MM.1S (cell line): ENCODE measurements around the gene AKAP4.

Experiments
- DNase-seq: peaks from one replicate; pipeline ENCODE4 v3.0.0-alpha.2; 2015
- H2AFZ ChIP-seq: fragments of 300-600 bp; sonication (generic); 2 replicates; pipeline ENCODE4 v1.6.0; 2016; ENCODE audit warnings: antibody characterized with exemption, low read length
- H3F3A ChIP-seq: fragments of 300-600 bp; sonication (generic); 2 replicates; pipeline ENCODE4 v1.6.1; 2016; ENCODE audit warnings: mild to moderate bottlenecking, antibody characterized with exemption, low read length, moderate library complexity, mixed read lengths; ENCODE audit not compliant: insufficient read depth
- H3K27ac ChIP-seq: fragments of 300-600 bp; sonication (generic); 2 replicates; pipeline ENCODE4 v1.5.1; 2016; ENCODE audit warnings: mild to moderate bottlenecking, low read length
- H3K27me3 ChIP-seq: fragments of 300-600 bp; sonication (generic); replicated peaks from 2 replicates; pipeline ENCODE4 v1.6.0; 2016; ENCODE audit warnings: low read length; ENCODE audit not compliant: insufficient read depth
- H3K36me3 ChIP-seq: fragments of 300-600 bp; sonication (generic); replicated peaks from 2 replicates; pipeline ENCODE4 v1.6.1; 2016; ENCODE audit warnings: mild to moderate bottlenecking, low read length, mixed read lengths; ENCODE audit not compliant: insufficient read depth
- H3K4me1 ChIP-seq: fragments of 300-600 bp; sonication (generic); 2 replicates; pipeline ENCODE4 v1.6.1; 2016; ENCODE audit warnings: low read length, mixed read lengths
- H3K4me2 ChIP-seq: fragments of 300-600 bp; sonication (generic); 2 replicates; pipeline ENCODE4 v1.6.0; 2016; ENCODE audit warnings: low read depth, low read length
- H3K4me3 ChIP-seq: fragments of 300-600 bp; sonication (generic); 2 replicates; pipeline ENCODE4 v1.5.1; 2016; ENCODE audit warnings: low read length, mixed read lengths
- H3K79me2 ChIP-seq: fragments of 300-600 bp; sonication (generic); 2 replicates; pipeline ENCODE4 v1.6.1; 2016; ENCODE audit warnings: mixed run types, low read length, mixed read lengths
- H3K9ac ChIP-seq: fragments of 300-600 bp; sonication (generic); 2 replicates; pipeline ENCODE4 v1.6.1; 2016; ENCODE audit warnings: low read length, mixed read lengths
- H3K9me2 ChIP-seq: fragments of 300-600 bp; sonication (generic); replicated peaks from 2 replicates; pipeline ENCODE4 v1.6.1; 2016; ENCODE audit warnings: mild to moderate bottlenecking, low read length, mixed read lengths; ENCODE audit not compliant: insufficient read depth
- H3K9me3 ChIP-seq: fragments of 300-600 bp; sonication (generic); replicated peaks from 2 replicates; pipeline ENCODE4 v1.6.1; 2016; ENCODE audit warnings: mild to moderate bottlenecking, low read length, mixed read lengths; ENCODE audit not compliant: insufficient read depth
- H4K20me1 ChIP-seq: fragments of 300-600 bp; sonication (generic); 2 replicates; pipeline ENCODE4 v1.6.1; 2016; ENCODE audit warnings: mild to moderate bottlenecking, low read length, moderate library complexity, mixed read lengths; ENCODE audit not compliant: insufficient read depth
- EZH2 ChIP-seq: fragments of 300-600 bp; sonication (generic); optimal IDR thresholded peaks from 2 replicates; pipeline ENCODE3; 2017; ENCODE audit warnings: low read depth, mild to moderate bottlenecking, antibody characterized with exemption, low read length, mixed read lengths
- EZH2phosphoT487 ChIP-seq: fragments of 300-600 bp; sonication (generic); IDR thresholded peaks from 2 replicates; pipeline ENCODE4 v1.6.1; 2018; ENCODE audit warnings: antibody characterized with exemption, low read length
- TF ChIP-seq, protein P1 (sequence below): fragments of 300-600 bp; sonication (generic); IDR thresholded peaks from 2 replicates; pipeline ENCODE4 v1.5.1; 2016; ENCODE audit warnings: antibody characterized with exemption, low read length, mixed read lengths

AKAP4 gene

DNA sequence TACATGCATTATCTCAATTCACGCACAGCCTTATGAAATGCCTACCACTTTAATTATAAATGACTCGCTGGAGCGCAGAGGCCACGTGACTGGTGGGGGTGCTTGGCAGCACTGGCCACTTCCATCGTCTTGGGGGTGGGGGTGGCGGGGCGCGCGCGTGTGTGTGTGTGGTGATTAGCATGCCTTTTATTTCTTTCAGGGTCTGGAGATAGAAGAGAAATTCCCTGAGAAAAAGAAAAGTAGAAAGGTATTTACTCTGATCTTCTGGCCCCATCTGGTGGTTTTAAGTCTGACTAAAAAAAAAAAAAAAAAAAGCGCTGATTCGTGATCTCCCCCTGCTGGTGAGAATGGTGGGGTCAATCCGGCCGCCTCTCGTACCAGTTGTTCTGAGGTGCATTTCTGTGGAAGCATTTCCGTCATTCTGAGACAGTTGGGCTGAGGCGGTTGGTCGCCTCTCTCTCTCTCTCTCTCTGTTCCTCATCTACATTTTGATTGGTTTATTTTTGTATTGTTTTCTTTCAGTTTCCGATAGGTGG lies 3.6 kb upstream of the AKAP4 start, which contains the start of gene CCNB3:
TSS of gene CCNB3 (plus strand) at position 402 of the 536 bp plus-strand sequence. CDS start 80,399 bp downstream, outside the sequence.
- H3K27me3 ChIP-seq, result no peaks in the 10 kb centered on the region
- peak within 1 kb of the TSS; percentile 71 for H3K4me2 ChIP-seq
- H3K79me2 ChIP-seq, result no peaks in the 10 kb centered on the region
- DNase-seq, result peak; percentile 77
- peak within 1 kb of the TSS; percentile 44; the same call in 1 of the 2 replicates for H3K4me3 ChIP-seq
- no peaks in the 10 kb centered on the region for H3K9me2 ChIP-seq
- H3K4me1 ChIP-seq, result peaks cover 4% of the 10 kb centered on the region; the same call in 1 of the 2 replicates
- no peak for TF ChIP-seq EZH2
- TF ChIP-seq, protein P1, sequence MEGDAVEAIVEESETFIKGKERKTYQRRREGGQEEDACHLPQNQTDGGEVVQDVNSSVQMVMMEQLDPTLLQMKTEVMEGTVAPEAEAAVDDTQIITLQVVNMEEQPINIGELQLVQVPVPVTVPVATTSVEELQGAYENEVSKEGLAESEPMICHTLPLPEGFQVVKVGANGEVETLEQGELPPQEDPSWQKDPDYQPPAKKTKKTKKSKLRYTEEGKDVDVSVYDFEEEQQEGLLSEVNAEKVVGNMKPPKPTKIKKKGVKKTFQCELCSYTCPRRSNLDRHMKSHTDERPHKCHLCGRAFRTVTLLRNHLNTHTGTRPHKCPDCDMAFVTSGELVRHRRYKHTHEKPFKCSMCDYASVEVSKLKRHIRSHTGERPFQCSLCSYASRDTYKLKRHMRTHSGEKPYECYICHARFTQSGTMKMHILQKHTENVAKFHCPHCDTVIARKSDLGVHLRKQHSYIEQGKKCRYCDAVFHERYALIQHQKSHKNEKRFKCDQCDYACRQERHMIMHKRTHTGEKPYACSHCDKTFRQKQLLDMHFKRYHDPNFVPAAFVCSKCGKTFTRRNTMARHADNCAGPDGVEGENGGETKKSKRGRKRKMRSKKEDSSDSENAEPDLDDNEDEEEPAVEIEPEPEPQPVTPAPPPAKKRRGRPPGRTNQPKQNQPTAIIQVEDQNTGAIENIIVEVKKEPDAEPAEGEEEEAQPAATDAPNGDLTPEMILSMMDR, result peak; percentile 47
- peak within 1 kb of the TSS; percentile 68; the same call in 1 of the 2 replicates for H3K27ac ChIP-seq
- H4K20me1 ChIP-seq, result no peaks in the 10 kb centered on the region
- H3K36me3 ChIP-seq, result no peaks in the 10 kb centered on the region
- H3K9ac ChIP-seq, result peak within 1 kb of the TSS; percentile 67; the same call in 1 of the 2 replicates
- peak within 1 kb of the TSS; percentile 84 for H2AFZ ChIP-seq
- H3F3A ChIP-seq, result no peaks in the 10 kb centered on the region
- H3K9me3 ChIP-seq, result no peaks in the 10 kb centered on the region

DNA sequence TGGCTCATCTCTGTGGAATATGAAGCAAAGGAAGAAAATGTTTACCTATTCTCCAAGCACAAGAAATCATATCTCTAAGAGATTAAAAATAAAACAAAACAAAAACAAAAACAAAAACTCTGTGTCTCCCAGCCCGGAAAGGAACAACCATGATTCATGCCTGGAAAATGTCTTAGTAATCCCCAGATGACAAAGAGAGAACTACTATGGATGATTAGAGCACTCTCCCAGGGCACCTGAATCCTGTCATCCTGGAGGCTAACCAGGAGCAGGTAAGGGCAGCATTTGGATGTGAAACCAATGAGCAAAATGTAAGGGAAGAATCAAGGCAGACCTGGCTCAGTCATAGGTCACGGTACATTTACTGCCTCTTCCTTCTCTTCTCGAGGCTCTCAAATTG lies 1.7 kb upstream of the AKAP4 start:
- no peak for DNase-seq
- Histone ChIP-seq H4K20me1 (no peaks in the 10 kb centered on the region), H3K27me3 (no peaks in the 10 kb centered on the region), H3K4me1 (peaks cover 4% of the 10 kb centered on the region; the same call in 1 of the 2 replicates), H2AFZ (no peak overlapping the region), H3K79me2 (no peaks in the 10 kb centered on the region), H3K4me2 (no peak overlapping the region), H3K9me3 (no peaks in the 10 kb centered on the region), H3K27ac (no peak overlapping the region), H3F3A (no peaks in the 10 kb centered on the region), H3K36me3 (no peaks in the 10 kb centered on the region), H3K9ac (no peak overlapping the region), H3K9me2 (no peaks in the 10 kb centered on the region), H3K4me3 (no peak overlapping the region)
- TF ChIP-seq EZH2, result no peak

DNA sequence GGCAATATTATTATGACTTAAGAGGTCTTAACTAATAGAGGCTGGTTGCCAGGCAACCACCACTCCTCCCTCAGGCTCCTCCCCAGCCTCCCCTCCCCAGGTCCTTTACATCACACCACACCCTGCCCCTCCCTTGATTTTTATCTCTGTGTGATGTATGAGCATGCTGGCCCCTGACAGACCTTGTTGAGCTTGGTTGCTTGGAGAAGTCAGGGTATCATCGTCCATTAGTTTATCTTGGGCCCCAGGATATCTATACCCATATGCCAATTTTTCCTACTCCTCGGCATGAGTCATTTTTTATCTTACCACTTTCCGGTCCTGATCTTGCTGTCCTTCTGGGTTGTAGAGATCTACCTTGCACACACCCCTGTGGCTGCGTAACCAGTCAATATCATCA lies 2.5 kb downstream of the AKAP4 start:
- Histone ChIP-seq H3F3A (no peaks in the 10 kb centered on the region), H4K20me1 (no peaks in the 10 kb centered on the region), H3K4me2 (no peak overlapping the region), H3K9ac (no peak overlapping the region), H3K27ac (no peak overlapping the region), H3K9me2 (no peaks in the 10 kb centered on the region), H3K36me3 (no peaks in the 10 kb centered on the region), H3K79me2 (no peaks in the 10 kb centered on the region), H3K9me3 (no peaks in the 10 kb centered on the region), H3K27me3 (no peaks in the 10 kb centered on the region), H2AFZ (no peak overlapping the region), H3K4me3 (no peak overlapping the region), H3K4me1 (no peaks in the 10 kb centered on the region)
- no peak for DNase-seq
- TF ChIP-seq EZH2phosphoT487 (no peak), EZH2 (no peak)
- TF ChIP-seq, protein P1, result no peak

DNA sequence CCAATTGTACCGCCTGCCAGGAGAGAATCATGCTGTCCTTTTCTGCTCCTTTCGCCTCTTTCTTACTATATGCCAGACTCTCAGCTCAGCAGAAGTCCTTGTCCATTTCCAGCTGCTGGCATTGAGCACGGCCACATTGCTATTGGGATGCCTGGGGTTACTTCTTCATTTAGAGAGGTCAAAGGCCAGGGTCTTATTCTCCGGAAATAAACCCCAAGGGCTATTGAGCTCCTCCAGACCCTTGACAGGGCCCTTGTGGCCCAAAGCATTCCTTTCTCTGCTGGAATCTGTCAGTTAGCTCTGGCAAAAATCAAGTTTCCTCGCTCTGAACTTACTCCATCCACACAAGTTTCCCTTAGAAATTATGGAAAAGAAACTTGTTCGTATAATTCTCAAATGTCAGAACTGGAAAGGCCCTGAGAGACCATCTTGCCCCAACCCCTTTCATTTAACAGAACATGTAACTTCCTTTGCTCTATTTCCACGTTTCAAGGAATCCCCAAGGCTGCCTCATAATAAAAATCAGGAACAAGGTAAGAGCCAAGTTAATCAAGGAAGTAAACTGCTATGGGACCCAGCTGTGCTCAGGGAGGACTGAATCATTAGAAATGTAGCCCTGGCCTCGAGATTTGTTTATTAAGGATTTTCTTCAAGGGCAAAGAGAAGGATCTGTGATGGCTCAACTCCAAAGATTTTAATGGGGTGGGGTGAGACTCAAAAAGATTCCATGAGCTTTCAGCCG lies 11.8 kb downstream of the AKAP4 start:
- Histone ChIP-seq H3K9ac (no peak overlapping the region), H3K4me3 (no peak overlapping the region), H3K79me2 (no peaks in the 10 kb centered on the region), H2AFZ (no peak overlapping the region), H3K4me1 (no peaks in the 10 kb centered on the region), H3K27me3 (no peaks in the 10 kb centered on the region), H3F3A (no peaks in the 10 kb centered on the region), H3K36me3 (no peaks in the 10 kb centered on the region), H4K20me1 (no peaks in the 10 kb centered on the region), H3K9me2 (no peaks in the 10 kb centered on the region), H3K9me3 (no peaks in the 10 kb centered on the region), H3K27ac (no peak overlapping the region), H3K4me2 (no peak overlapping the region)
- no peak for TF ChIP-seq EZH2phosphoT487
- TF ChIP-seq, protein P1, result no peak
- TF ChIP-seq EZH2, result no peak
- no peak for DNase-seq
